Putamen (tissue), 1 donor: Measurements from ENCODE around the gene DLGAP3.
"Not testable (repeated sequence)": the region's sequence is repeated elsewhere in the genome, so short reads cannot be mapped to it uniquely, and the experiment has no call there.

ENCODE experiments used
- DNase-seq: peaks from one replicate; pipeline ENCODE4 v3.0.0-alpha.2; 2016; ENCODE audit warnings: low spot score

DLGAP3 gene

GRCh38 chr1:34829250-34829649 is 100.2 kb downstream of the DLGAP3 start:
- DNase-seq: no peak

DNA sequence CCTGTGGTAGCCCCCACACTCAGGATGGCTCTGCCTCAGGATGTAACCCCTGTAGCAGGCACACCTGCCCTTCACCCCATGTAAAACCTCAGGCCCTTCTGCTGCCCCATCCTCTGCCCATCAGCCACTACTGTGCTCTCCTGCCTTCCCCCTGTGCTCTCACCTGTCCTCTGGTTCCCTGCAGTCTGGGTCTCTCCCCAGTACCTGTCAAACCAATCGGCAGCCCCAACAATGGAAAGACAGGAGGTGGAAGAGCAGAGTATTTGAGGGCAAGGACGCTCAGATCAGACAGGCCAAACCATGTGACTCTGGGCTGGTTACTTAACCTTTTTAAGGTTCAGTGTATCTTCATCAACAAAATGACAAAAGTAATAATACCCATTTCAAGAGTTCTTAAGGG is 100.8 kb downstream of the DLGAP3 start:
- no peak for DNase-seq

- DNase-seq: no peak
Measured at GRCh38 chr1:34827341-34827941, 102.0 kb downstream of the DLGAP3 start.

DNA sequence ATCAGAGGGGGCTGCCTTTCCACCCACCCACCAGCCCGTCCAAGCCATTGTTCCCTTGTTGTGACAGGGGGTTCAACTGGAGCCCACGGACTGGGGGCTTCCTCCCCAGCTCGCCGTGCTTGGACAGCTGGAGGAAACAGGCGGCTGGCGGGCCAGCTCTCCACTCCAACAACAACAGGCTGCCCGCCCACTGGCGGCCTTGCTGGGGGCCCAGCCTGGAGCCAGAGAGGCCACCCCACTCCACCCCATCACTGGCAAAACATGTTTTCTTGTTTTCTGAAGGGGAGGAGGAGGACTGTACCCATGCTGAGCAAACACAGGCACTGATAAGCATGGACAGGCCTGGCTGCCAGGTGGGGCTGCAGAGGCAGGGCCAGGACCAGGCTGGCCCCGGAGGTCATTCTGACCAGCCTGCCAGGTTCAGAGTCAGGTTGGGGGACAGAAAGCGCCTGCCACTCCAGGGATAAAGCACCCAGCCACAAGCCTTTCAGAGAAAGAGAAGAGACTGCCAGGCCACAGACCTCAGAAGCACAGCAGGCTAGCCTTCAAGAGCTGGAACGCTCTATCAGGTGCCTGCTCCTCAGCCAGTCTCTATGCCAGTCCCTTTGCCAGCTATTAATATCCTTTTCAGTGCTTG is 103.9 kb downstream of the DLGAP3 start:
- DNase-seq: no peak

DNA sequence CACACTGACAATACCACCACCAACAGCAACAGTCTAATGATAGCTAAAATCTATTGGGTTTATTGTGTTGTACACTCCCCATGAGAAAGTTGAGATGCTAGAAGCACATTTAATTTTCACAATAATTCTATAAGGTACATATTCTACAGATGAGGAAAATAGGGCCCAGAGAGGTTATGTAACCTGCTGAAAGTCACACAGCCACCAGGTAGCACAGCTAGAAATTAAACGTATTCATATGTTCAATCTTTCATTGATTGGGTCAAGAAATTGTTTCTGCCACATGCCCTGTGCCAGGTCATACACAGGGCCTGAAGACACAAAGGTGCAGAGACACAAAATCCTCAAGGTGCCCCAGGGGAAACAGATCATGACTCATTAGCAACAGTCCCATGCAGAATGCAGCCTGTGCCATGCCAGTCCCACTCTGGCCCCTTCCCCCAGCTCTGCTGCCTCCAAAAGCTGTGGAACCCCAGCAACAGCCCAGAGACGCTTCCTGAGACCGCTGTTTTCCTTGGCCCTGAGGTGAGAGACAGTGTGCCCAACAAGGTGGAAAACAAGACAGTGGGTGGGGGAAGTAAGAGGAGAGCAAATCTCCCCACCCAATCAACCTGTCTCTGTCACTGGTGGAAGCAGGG is 104.5 kb downstream of the DLGAP3 start:
- DNase-seq: no peak

DNA sequence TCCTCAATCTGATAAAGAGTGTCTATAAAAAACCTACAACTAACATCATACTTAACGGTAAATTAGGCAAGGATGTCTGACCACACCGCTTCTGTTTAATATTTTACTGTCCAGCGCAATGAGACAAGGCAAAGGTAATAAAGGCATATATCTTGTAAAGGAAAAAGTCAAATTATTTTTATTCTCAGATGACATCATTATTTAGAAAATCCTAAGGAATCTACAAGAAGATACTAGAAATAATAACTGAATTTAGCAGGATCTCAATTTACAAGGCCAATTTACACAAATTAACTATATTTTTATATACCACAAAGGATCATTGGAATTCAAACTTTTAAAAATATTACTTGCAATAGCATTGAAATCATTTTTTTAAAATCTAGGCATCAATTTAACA is 107.2 kb downstream of the DLGAP3 start:
- no peak for DNase-seq

- DNase-seq: not testable (repeated sequence)
Measured at GRCh38 chr1:34818862-34819261, 110.6 kb downstream of the DLGAP3 start.

GRCh38 chr1:34816778-34817177 is 112.7 kb downstream of the DLGAP3 start:
- no peak for DNase-seq

DNA sequence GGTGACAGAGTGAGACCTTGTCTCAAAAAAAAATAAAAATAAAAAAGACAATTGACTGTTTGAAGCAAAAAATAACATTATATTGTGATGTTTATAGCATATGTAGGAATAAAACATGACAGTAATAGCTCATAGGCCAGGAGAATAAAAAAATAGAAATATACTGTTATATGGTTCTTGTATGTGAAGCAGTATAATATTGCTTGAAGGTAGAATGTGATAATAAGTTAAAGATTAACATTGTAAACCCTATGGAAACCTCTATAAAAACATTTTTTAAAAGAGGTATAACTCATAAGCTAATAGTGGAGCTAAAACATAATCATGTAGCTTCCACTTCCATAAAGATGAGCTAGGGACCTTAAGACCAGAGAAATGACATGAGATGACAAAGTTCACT is 113.1 kb downstream of the DLGAP3 start:
- no peak for DNase-seq
